GM23338 (cell line): Measurements from ENCODE around the gene KIAA0232. TPM values are rescaled to one million over a fixed set of nuclear protein-coding genes. Genes with fewer than 3 reads are reported as not detected.

ENCODE experiments used
- ATAC-seq: fragments of 200-7000 bp; cut with Tn5 transposase; 3 replicates; pipeline ENCODE4 v1.9.1; 2020
- DNase-seq: peaks from one replicate; pipeline ENCODE4 v3.0.0-alpha.2; 2015; ENCODE audit warnings: low spot score
- H2AFZ ChIP-seq: fragments of 200-600 bp; sonication (generic); 2 replicates; pipeline ENCODE4 v1.8.0; 2016; ENCODE audit warnings: antibody characterized with exemption, mild to moderate bottlenecking, moderate library complexity
- H3F3A ChIP-seq: fragments of 200-600 bp; sonication (generic); replicated peaks from 2 replicates; pipeline ENCODE4 v1.8.0; 2017; ENCODE audit warnings: antibody characterized with exemption, mixed run types, low read depth
- H3K27ac ChIP-seq: fragments of 200-600 bp; sonication (generic); 2 replicates; pipeline ENCODE4 v1.6.1; 2016; ENCODE audit warnings: low read depth
- H3K27me3 ChIP-seq: fragments of 200-600 bp; sonication (generic); 2 replicates; pipeline ENCODE4 v1.8.0; 2016; ENCODE audit warnings: mild to moderate bottlenecking, mixed run types, moderate library complexity; ENCODE audit not compliant: insufficient read depth
- H3K36me3 ChIP-seq: fragments of 200-600 bp; sonication (generic); 2 replicates; pipeline ENCODE4 v1.8.0; 2016; ENCODE audit warnings: mild to moderate bottlenecking; ENCODE audit not compliant: insufficient read depth
- H3K4me1 ChIP-seq: fragments of 200-600 bp; sonication (generic); 2 replicates; pipeline ENCODE4 v1.8.0; 2016; ENCODE audit warnings: mild to moderate bottlenecking, moderate library complexity; ENCODE audit not compliant: insufficient read depth
- H3K4me2 ChIP-seq: fragments of 200-600 bp; sonication (generic); 2 replicates; pipeline ENCODE4 v1.7.1; 2017; ENCODE audit warnings: mixed run types
- H3K4me3 ChIP-seq: fragments of 200-600 bp; sonication (generic); 2 replicates; pipeline ENCODE4 v1.6.1; 2016; ENCODE audit warnings: mixed run types
- H3K79me2 ChIP-seq: fragments of 200-600 bp; sonication (generic); replicated peaks from 2 replicates; pipeline ENCODE4 v1.8.0; 2017; ENCODE audit warnings: mild to moderate bottlenecking; ENCODE audit not compliant: insufficient read depth
- H3K9me2 ChIP-seq: fragments of 200-600 bp; sonication (generic); 2 replicates; pipeline ENCODE4 v1.8.0; 2017; ENCODE audit not compliant: insufficient read depth
- H4K20me1 ChIP-seq: fragments of 200-600 bp; sonication (generic); replicated peaks from 2 replicates; pipeline ENCODE4 v1.8.0; 2017; ENCODE audit warnings: mild to moderate bottlenecking; ENCODE audit not compliant: insufficient read depth
- H3K27ac Mint-ChIP-seq: 2 replicates; pipeline ENCODE4 v1.8.0; 2020; ENCODE audit warnings: inconsistent platforms, mild to moderate bottlenecking, moderate library complexity, mixed read lengths
- H3K27me3 Mint-ChIP-seq: 3 replicates; pipeline ENCODE4 v1.8.0; 2022; ENCODE audit warnings: low read depth, mild to moderate bottlenecking, moderate library complexity, mixed read lengths, inconsistent platforms; ENCODE audit not compliant: insufficient read depth, poor library complexity
- H3K36me3 Mint-ChIP-seq: 3 replicates; pipeline ENCODE4 v1.8.0; 2021; ENCODE audit warnings: low read depth, mild to moderate bottlenecking, inconsistent platforms, moderate library complexity, mixed read lengths
- H3K4me1 Mint-ChIP-seq: 3 replicates; pipeline ENCODE4 v1.8.0; 2020; ENCODE audit warnings: mild to moderate bottlenecking, inconsistent platforms, mixed read lengths
- H3K4me3 Mint-ChIP-seq: 3 replicates; pipeline ENCODE4 v1.8.0; 2021; ENCODE audit warnings: moderate library complexity, mild to moderate bottlenecking, inconsistent platforms, mixed read lengths
- H3K9me3 Mint-ChIP-seq: 3 replicates; pipeline ENCODE4 v1.8.0; 2020; ENCODE audit warnings: moderate library complexity, mild to moderate bottlenecking, inconsistent platforms, mixed read lengths
- CREB1 ChIP-seq: fragments of 250-450 bp; sonication (Bioruptor Pico); IDR thresholded peaks from 2 replicates; pipeline ENCODE4 v1.5.0; 2020; ENCODE audit warnings: low read depth, mild to moderate bottlenecking, moderate library complexity
- ETS1 ChIP-seq: IDR thresholded peaks from 2 replicates; pipeline ENCODE4 v1.6.1; 2016; ENCODE audit warnings: antibody characterized with exemption
- EZH2phosphoT487 ChIP-seq: fragments of 200-600 bp; sonication (generic); IDR thresholded peaks from one replicate; pipeline ENCODE4 v1.8.1; 2018; ENCODE audit warnings: antibody characterized with exemption; ENCODE audit not compliant: unreplicated experiment
- NANOG ChIP-seq: IDR thresholded peaks from 2 replicates; pipeline ENCODE4 v1.6.1; 2016; ENCODE audit warnings: antibody characterized with exemption, borderline replicate concordance
- STAT1 ChIP-seq: IDR thresholded peaks from one replicate; pipeline ENCODE4 v1.6.1; 2016; ENCODE audit warnings: antibody characterized with exemption; ENCODE audit not compliant: unreplicated experiment
- ZNF114 ChIP-seq: fragments of 250-450 bp; sonication (Bioruptor Pico); IDR thresholded peaks from 2 replicates; pipeline ENCODE4 v1.5.0; 2020; ENCODE audit warnings: mild to moderate bottlenecking, moderate library complexity
- polyA plus RNA-seq: library from polyadenylated mRNA; unstranded; fragments of >200 nt; fragmentation: Nextera tagmentation; extraction: Ambion mirVana; gene quantifications from 2 replicates; pipeline ENCODE4 v1.2.1, GENCODE V29; 2016
- total RNA-seq: library from RNA; depleted of rRNA; stranded (reverse); fragments of >200 nt; shearing (Covaris generic); gene quantifications from 2 replicates; pipeline ENCODE4 v1.2.3, GENCODE V29; 2014
- TF ChIP-seq, protein P1 (sequence below): fragments of 250-450 bp; sonication (Bioruptor Pico); IDR thresholded peaks from 2 replicates; pipeline ENCODE4 v1.5.0; 2020; ENCODE audit warnings: mild to moderate bottlenecking, moderate library complexity
- TF ChIP-seq, protein P2 (sequence below), 2 experiments: fragments of 200-600 bp in 1 of 2; sonication (generic) in 1 of 2; conservative IDR thresholded peaks; 2 replicates each; pipeline versions ENCODE4 v1.5.1 to v1.6.1; 2016 to 2017; ENCODE audit warnings: antibody characterized with exemption in 2 of 2, low read depth in 2 of 2, mild to moderate bottlenecking in 2 of 2, moderate library complexity in 1 of 2
- TF ChIP-seq, protein P3 (sequence below): IDR thresholded peaks from one replicate; pipeline ENCODE4 v1.6.1; 2018; ENCODE audit warnings: antibody characterized with exemption; ENCODE audit not compliant: unreplicated experiment

The KIAA0232 gene
- total and polyA plus RNA-seq, 2 experiments from 2014 or later: 14.3 to 34.9 TPM

GRCh38 chr4:6881908-6882307 is 99.4 kb downstream of the KIAA0232 start:
- no peaks in the 10 kb centered on the region for H3F3A ChIP-seq
- H3K36me3 ChIP-seq: peaks cover 7% of the 10 kb centered on the region; the same call in 1 of the 2 replicates
- H3K79me2 ChIP-seq: no peaks in the 10 kb centered on the region
- Mint-ChIP-seq H3K4me3 (no peak overlapping the region), H3K36me3 (peaks cover 44% of the 10 kb centered on the region), H3K9me3 (no peaks in the 10 kb centered on the region), H3K27me3 (peaks cover 14% of the 10 kb centered on the region), H3K4me1 (peaks cover 7% of the 10 kb centered on the region), H3K27ac (no peak overlapping the region)
- TF ChIP-seq, protein P1, sequence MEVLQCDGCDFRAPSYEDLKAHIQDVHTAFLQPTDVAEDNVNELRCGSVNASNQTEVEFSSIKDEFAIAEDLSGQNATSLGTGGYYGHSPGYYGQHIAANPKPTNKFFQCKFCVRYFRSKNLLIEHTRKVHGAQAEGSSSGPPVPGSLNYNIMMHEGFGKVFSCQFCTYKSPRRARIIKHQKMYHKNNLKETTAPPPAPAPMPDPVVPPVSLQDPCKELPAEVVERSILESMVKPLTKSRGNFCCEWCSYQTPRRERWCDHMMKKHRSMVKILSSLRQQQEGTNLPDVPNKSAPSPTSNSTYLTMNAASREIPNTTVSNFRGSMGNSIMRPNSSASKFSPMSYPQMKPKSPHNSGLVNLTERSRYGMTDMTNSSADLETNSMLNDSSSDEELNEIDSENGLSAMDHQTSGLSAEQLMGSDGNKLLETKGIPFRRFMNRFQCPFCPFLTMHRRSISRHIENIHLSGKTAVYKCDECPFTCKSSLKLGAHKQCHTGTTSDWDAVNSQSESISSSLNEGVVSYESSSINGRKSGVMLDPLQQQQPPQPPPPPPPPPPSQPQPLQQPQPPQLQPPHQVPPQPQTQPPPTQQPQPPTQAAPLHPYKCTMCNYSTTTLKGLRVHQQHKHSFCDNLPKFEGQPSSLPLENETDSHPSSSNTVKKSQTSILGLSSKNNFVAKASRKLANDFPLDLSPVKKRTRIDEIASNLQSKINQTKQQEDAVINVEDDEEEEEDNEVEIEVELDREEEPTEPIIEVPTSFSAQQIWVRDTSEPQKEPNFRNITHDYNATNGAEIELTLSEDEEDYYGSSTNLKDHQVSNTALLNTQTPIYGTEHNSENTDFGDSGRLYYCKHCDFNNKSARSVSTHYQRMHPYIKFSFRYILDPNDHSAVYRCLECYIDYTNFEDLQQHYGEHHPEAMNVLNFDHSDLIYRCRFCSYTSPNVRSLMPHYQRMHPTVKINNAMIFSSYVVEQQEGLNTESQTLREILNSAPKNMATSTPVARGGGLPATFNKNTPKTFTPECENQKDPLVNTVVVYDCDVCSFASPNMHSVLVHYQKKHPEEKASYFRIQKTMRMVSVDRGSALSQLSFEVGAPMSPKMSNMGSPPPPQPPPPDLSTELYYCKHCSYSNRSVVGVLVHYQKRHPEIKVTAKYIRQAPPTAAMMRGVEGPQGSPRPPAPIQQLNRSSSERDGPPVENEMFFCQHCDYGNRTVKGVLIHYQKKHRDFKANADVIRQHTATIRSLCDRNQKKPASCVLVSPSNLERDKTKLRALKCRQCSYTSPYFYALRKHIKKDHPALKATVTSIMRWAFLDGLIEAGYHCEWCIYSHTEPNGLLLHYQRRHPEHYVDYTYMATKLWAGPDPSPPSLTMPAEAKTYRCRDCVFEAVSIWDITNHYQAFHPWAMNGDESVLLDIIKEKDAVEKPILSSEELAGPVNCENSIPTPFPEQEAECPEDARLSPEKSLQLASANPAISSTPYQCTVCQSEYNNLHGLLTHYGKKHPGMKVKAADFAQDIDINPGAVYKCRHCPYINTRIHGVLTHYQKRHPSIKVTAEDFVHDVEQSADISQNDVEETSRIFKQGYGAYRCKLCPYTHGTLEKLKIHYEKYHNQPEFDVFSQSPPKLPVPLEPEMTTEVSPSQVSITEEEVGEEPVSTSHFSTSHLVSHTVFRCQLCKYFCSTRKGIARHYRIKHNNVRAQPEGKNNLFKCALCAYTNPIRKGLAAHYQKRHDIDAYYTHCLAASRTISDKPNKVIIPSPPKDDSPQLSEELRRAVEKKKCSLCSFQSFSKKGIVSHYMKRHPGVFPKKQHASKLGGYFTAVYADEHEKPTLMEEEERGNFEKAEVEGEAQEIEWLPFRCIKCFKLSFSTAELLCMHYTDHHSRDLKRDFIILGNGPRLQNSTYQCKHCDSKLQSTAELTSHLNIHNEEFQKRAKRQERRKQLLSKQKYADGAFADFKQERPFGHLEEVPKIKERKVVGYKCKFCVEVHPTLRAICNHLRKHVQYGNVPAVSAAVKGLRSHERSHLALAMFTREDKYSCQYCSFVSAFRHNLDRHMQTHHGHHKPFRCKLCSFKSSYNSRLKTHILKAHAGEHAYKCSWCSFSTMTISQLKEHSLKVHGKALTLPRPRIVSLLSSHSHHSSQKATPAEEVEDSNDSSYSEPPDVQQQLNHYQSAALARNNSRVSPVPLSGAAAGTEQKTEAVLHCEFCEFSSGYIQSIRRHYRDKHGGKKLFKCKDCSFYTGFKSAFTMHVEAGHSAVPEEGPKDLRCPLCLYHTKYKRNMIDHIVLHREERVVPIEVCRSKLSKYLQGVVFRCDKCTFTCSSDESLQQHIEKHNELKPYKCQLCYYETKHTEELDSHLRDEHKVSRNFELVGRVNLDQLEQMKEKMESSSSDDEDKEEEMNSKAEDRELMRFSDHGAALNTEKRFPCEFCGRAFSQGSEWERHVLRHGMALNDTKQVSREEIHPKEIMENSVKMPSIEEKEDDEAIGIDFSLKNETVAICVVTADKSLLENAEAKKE (CRISPR knock-in tag): no peak
- TF ChIP-seq, protein P2, sequence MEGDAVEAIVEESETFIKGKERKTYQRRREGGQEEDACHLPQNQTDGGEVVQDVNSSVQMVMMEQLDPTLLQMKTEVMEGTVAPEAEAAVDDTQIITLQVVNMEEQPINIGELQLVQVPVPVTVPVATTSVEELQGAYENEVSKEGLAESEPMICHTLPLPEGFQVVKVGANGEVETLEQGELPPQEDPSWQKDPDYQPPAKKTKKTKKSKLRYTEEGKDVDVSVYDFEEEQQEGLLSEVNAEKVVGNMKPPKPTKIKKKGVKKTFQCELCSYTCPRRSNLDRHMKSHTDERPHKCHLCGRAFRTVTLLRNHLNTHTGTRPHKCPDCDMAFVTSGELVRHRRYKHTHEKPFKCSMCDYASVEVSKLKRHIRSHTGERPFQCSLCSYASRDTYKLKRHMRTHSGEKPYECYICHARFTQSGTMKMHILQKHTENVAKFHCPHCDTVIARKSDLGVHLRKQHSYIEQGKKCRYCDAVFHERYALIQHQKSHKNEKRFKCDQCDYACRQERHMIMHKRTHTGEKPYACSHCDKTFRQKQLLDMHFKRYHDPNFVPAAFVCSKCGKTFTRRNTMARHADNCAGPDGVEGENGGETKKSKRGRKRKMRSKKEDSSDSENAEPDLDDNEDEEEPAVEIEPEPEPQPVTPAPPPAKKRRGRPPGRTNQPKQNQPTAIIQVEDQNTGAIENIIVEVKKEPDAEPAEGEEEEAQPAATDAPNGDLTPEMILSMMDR (conservative IDR thresholded peaks at IDR 0.05; ENCODE audit: low read depth in 2 of 2): no peak
- TF ChIP-seq STAT1: no peak
- no peak for TF ChIP-seq ETS1
- no peak for TF ChIP-seq ZNF114 (CRISPR knock-in tag)
- TF ChIP-seq, protein P3, sequence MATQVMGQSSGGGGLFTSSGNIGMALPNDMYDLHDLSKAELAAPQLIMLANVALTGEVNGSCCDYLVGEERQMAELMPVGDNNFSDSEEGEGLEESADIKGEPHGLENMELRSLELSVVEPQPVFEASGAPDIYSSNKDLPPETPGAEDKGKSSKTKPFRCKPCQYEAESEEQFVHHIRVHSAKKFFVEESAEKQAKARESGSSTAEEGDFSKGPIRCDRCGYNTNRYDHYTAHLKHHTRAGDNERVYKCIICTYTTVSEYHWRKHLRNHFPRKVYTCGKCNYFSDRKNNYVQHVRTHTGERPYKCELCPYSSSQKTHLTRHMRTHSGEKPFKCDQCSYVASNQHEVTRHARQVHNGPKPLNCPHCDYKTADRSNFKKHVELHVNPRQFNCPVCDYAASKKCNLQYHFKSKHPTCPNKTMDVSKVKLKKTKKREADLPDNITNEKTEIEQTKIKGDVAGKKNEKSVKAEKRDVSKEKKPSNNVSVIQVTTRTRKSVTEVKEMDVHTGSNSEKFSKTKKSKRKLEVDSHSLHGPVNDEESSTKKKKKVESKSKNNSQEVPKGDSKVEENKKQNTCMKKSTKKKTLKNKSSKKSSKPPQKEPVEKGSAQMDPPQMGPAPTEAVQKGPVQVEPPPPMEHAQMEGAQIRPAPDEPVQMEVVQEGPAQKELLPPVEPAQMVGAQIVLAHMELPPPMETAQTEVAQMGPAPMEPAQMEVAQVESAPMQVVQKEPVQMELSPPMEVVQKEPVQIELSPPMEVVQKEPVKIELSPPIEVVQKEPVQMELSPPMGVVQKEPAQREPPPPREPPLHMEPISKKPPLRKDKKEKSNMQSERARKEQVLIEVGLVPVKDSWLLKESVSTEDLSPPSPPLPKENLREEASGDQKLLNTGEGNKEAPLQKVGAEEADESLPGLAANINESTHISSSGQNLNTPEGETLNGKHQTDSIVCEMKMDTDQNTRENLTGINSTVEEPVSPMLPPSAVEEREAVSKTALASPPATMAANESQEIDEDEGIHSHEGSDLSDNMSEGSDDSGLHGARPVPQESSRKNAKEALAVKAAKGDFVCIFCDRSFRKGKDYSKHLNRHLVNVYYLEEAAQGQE: no peak
- no peak for TF ChIP-seq CREB1 (CRISPR knock-in tag)
- TF ChIP-seq EZH2phosphoT487: no peak
- no peak for TF ChIP-seq NANOG
- H2AFZ ChIP-seq: no peak overlapping the region
- peaks cover 6% of the 10 kb centered on the region; the same call in 1 of the 2 replicates for H3K4me1 ChIP-seq
- DNase-seq (no peak), ATAC-seq (no peak)
- no peaks in the 10 kb centered on the region; the same call in 1 of the 2 replicates for H4K20me1 ChIP-seq
- H3K27me3 ChIP-seq: no peaks in the 10 kb centered on the region
- H3K4me2 ChIP-seq: no peak overlapping the region
- no peak overlapping the region for H3K4me3 ChIP-seq
- H3K27ac ChIP-seq: no peak overlapping the region
- H3K9me2 ChIP-seq: no peaks in the 10 kb centered on the region
